ENCODE data around the gene STON1.
"Not testable (repeated sequence)": the region's sequence is repeated elsewhere in the genome, so short reads cannot be mapped to it uniquely, and the experiment has no call there.

Gene STON1

GRCh38 chr2:48530033-48530811 lies at the start of gene STON1:
STON1 (plus strand) TSS chr2:48530154; CDS start chr2:48580634, 50,480 bp downstream.
- DNase-seq, result peak; percentile 18

- no peak for DNase-seq
Observed at GRCh38 chr2:48480526-48480925, 49.4 kb upstream of the STON1 start.

- DNase-seq, result no peak
Observed at GRCh38 chr2:48482313-48482712, 47.6 kb upstream of the STON1 start.

- DNase-seq, result no peak
Observed at GRCh38 chr2:48482769-48483168, 47.2 kb upstream of the STON1 start.

GRCh38 chr2:48483506-48483905 lies 46.4 kb upstream of the STON1 start:
- no peak for DNase-seq

- DNase-seq, result no peak
Observed at GRCh38 chr2:48483916-48484315, 46.0 kb upstream of the STON1 start.

GRCh38 chr2:48488545-48488944 lies 41.4 kb upstream of the STON1 start:
- no peak for DNase-seq

- DNase-seq, result no peak
Observed at GRCh38 chr2:48496849-48497248, 33.1 kb upstream of the STON1 start.

- DNase-seq, result no peak
Observed at GRCh38 chr2:48504647-48505327, 25.2 kb upstream of the STON1 start.

GRCh38 chr2:48507111-48507510 lies 22.8 kb upstream of the STON1 start:
- DNase-seq, result no peak

GRCh38 chr2:48508461-48509124 lies 21.4 kb upstream of the STON1 start:
- DNase-seq, result no peak

GRCh38 chr2:48510329-48510728 lies 19.6 kb upstream of the STON1 start:
- DNase-seq, result no peak

- no peak for DNase-seq
Observed at GRCh38 chr2:48511849-48512470, 18.0 kb upstream of the STON1 start.

- no peak for DNase-seq
Observed at GRCh38 chr2:48512571-48512970, 17.4 kb upstream of the STON1 start.

GRCh38 chr2:48514348-48515003 lies 15.5 kb upstream of the STON1 start:
- DNase-seq, result no peak

GRCh38 chr2:48515513-48515985 lies 14.4 kb upstream of the STON1 start:
- no peak for DNase-seq

GRCh38 chr2:48519593-48519992 lies 10.4 kb upstream of the STON1 start:
- no peak for DNase-seq

GRCh38 chr2:48524756-48525155 lies 5.2 kb upstream of the STON1 start:
- DNase-seq, result not testable (repeated sequence)

GRCh38 chr2:48525269-48525943 lies 4.5 kb upstream of the STON1 start:
- no peak for DNase-seq

GRCh38 chr2:48527226-48527885 lies 2.6 kb upstream of the STON1 start:
- no peak for DNase-seq

- DNase-seq, result no peak
Observed at GRCh38 chr2:48528431-48528830, 1.5 kb upstream of the STON1 start.

- DNase-seq, result no peak
Observed at GRCh38 chr2:48529194-48529593, 760 bp upstream of the STON1 start.

All from CD4-positive, alpha-beta T cell treated with Interferon gamma for 1 hour (primary cell).